HepG2 (cell line): ENCODE results near the gene ZNF804B. TPM values are rescaled to one million over a fixed set of nuclear protein-coding genes. Genes with fewer than 3 reads are reported as not detected.

Experiments used
- ATAC-seq: fragments of 200-7000 bp; cut with Tn5 transposase; 3 replicates; pipeline ENCODE4 v1.9.1; 2020; ENCODE audit warnings: mild to moderate bottlenecking, moderate library complexity
- BruUV-seq: library from RNA; stranded (reverse); fragments of 400-500 nt; replicated peaks from 2 replicates; lab custom pipeline; 2021; lab: Mats Ljungman, UMichigan
- CTCF ChIA-PET: fragments of 300-600 bp; formaldehyde crosslinking; extraction: SDS; loops from one replicate; lab custom pipeline; 2021; ENCODE audit warnings: low total read pairs, inconsistent platforms, low intra/inter-chr PET ratio; lab: Yijun Ruan, JAX
- POLR2A ChIA-PET: fragments of 350-600 bp; sonication (Branson Sonifier 250); formaldehyde crosslinking; loops from one replicate; lab custom pipeline; 2020; ENCODE audit warnings: antibody characterized with exemption, inconsistent platforms; lab: Yijun Ruan, JAX
- DNase-seq: peaks from one replicate; pipeline ENCODE4 v3.0.0-alpha.2; 2015; ENCODE audit warnings: low spot score
- FAIRE-seq: peaks from 3 replicates; lab custom pipeline; 2011; peaks lifted over from hg19 to GRCh38; lab: Jason Lieb, UNC
- H2AFZ ChIP-seq: one replicate; pipeline ENCODE4 v1.6.1; 2011; ENCODE audit warnings: low read length, inconsistent platforms
- H3K27ac ChIP-seq: fragments of 300-600 bp; 3 replicates; pipeline ENCODE4 v1.8.0; 2011; ENCODE audit warnings: mixed run types, mild to moderate bottlenecking, mixed read lengths, low read length, inconsistent platforms; ENCODE audit not compliant: insufficient read depth; ENCODE audit errors: extremely low read length
- H3K27me3 ChIP-seq, 2 experiments: fragments of 200-600 bp in 1 of 2; 2 replicates in 1 of 2; 3 replicates in 1 of 2; pipeline versions ENCODE4 v1.6.0 to v1.8.0; 2011; ENCODE audit warnings: low read length in 2 of 2, mild to moderate bottlenecking in 2 of 2, moderate library complexity in 2 of 2, inconsistent platforms in 1 of 2; ENCODE audit not compliant: insufficient read depth in 2 of 2, control insufficient read depth in 1 of 2
- H3K36me3 ChIP-seq, 2 experiments: fragments of 200-600 bp in 1 of 2; replicated peaks in 1 of 2; 2 replicates in 1 of 2; 3 replicates in 1 of 2; pipeline versions ENCODE4 v1.5.1 to v1.8.0; 2011; ENCODE audit warnings: low read length in 2 of 2, inconsistent platforms in 1 of 2; ENCODE audit not compliant: insufficient read depth in 2 of 2, control insufficient read depth in 1 of 2
- H3K4me1 ChIP-seq: 2 replicates; pipeline ENCODE4 v1.5.1; 2012; ENCODE audit warnings: low read length, inconsistent platforms; ENCODE audit not compliant: insufficient read depth
- H3K4me2 ChIP-seq: 2 replicates; pipeline ENCODE4 v1.6.0; 2011; ENCODE audit warnings: low read depth, low read length, inconsistent platforms
- H3K4me3 ChIP-seq, 3 experiments: fragments of 200-600 bp in 1 of 3; sonication (generic), shearing (Covaris generic) in 1 of 3; replicated peaks in 1 of 3; 2 replicates each; pipeline ENCODE4 v1.5.1; 2011 to 2016; ENCODE audit warnings: low read length in 3 of 3, inconsistent platforms in 2 of 3, low read depth in 2 of 3, mild to moderate bottlenecking in 2 of 3, control low read depth in 1 of 3, mixed read lengths in 1 of 3; ENCODE audit not compliant: insufficient read depth in 1 of 3
- H3K79me2 ChIP-seq: one replicate; pipeline ENCODE4 v1.6.1; 2011; ENCODE audit warnings: low read length, inconsistent platforms; ENCODE audit not compliant: insufficient read depth
- H3K9ac ChIP-seq: 2 replicates; pipeline ENCODE4 v1.6.0; 2011; ENCODE audit warnings: mild to moderate bottlenecking, low read depth, low read length, inconsistent platforms; ENCODE audit not compliant: insufficient read depth
- H3K9me3 ChIP-seq: 2 replicates; pipeline ENCODE4 v1.5.1; 2012; ENCODE audit warnings: mild to moderate bottlenecking, low read length
- H4K20me1 ChIP-seq: 2 replicates; pipeline ENCODE4 v1.6.0; 2011; ENCODE audit warnings: inconsistent platforms, mild to moderate bottlenecking, low read length, moderate library complexity; ENCODE audit not compliant: insufficient read depth
- CEBPB ChIP-seq: IDR thresholded peaks from 2 replicates; pipeline ENCODE4 v1.6.1; 2011; ENCODE audit warnings: low read depth, low read length, improper control_type of control experiment, borderline replicate concordance
- KLF15 ChIP-seq: sonication (generic); formaldehyde crosslinking; IDR thresholded peaks from 2 replicates; pipeline ENCODE4 v1.8.1; 2023; ENCODE audit warnings: borderline replicate concordance, mild to moderate bottlenecking, inconsistent platforms, missing genetic modification reagents, mixed read lengths
- KLF6 ChIP-seq: IDR thresholded peaks from 2 replicates; pipeline ENCODE4 v1.8.0; 2016; ENCODE audit warnings: missing biosample characterization, missing genetic modification reagents
- NFKBIZ ChIP-seq: IDR thresholded peaks from 2 replicates; pipeline ENCODE4 v1.6.1; 2018; ENCODE audit warnings: missing genetic modification reagents, missing compliant biosample characterization
- ZNF33A ChIP-seq: sonication (generic); formaldehyde crosslinking; IDR thresholded peaks from 2 replicates; pipeline ENCODE4 v1.5.1; 2020; ENCODE audit warnings: missing genetic modification reagents, mild to moderate bottlenecking, moderate library complexity, borderline replicate concordance
- ZNF501 ChIP-seq: sonication (generic); formaldehyde crosslinking; IDR thresholded peaks from 2 replicates; pipeline ENCODE4 v1.5.1; 2020; ENCODE audit warnings: mild to moderate bottlenecking, moderate library complexity, missing genetic modification reagents
- WGBS: methylation state at CpG from one replicate; pipeline ENCODE4 v1.1.6; 2017; ENCODE audit warnings: low lambda C conversion rate; 5-methylcytosine and 5-hydroxymethylcytosine counted together
- in situ Hi-C: cut with HindIII; loops from 2 replicates; pipeline ENCODE4 v1.10.0; 2017; ENCODE audit warnings: low pct_unique_long_range_greater_than_20kb; ENCODE audit not compliant: extremely low pct_ligation_motif_present
- intact Hi-C: fragments of 100-400 bp; cut with micrococcal nuclease; formaldehyde crosslinking; loops from one replicate; pipeline ENCODE4 v1.10.0; 2022; ENCODE audit not compliant: unreplicated experiment
- polyA plus RNA-seq, 8 experiments: library from polyadenylated mRNA; depleted of rRNA in 3 of 8; stranded (reverse) in 7 of 8; unstranded in 1 of 8; fragments of >200 nt; fragmentation: Illumina TruSeq in 4 of 8; extraction: Trizol in 4 of 8; gene quantifications; 2 replicates each; pipeline versions ENCODE4 v1.2.1 to v1.2.3, GENCODE V29; 2011 to 2016; ENCODE audit warnings: low read depth in 4 of 8, missing spikeins in 1 of 8, mixed read lengths in 1 of 8; ENCODE audit not compliant: insufficient read depth in 1 of 8
- total RNA-seq, 5 experiments: library from RNA; depleted of rRNA; stranded (reverse); fragments of >200 nt; fragmentation: Illumina TruSeq; extraction: Trizol; gene quantifications; 2 replicates each; pipeline ENCODE4 v1.2.3, GENCODE V29; 2016; ENCODE audit warnings: low read depth in 1 of 5
- TF ChIP-seq, protein P1 (sequence below): fragments of 450-650 bp; IDR thresholded peaks from 2 replicates; pipeline ENCODE4 v1.6.1; 2016
- TF ChIP-seq, protein P2 (sequence below): sonication (generic); formaldehyde crosslinking; IDR thresholded peaks from 2 replicates; pipeline ENCODE4 v1.4.0; 2020; ENCODE audit warnings: missing genetic modification reagents, borderline replicate concordance

The ZNF804B gene
- total and polyA plus RNA-seq, 2 of the 13 experiments (the other 11 are each of a cell fraction or from before 2014, with no cell fraction given): not detected

DNA sequence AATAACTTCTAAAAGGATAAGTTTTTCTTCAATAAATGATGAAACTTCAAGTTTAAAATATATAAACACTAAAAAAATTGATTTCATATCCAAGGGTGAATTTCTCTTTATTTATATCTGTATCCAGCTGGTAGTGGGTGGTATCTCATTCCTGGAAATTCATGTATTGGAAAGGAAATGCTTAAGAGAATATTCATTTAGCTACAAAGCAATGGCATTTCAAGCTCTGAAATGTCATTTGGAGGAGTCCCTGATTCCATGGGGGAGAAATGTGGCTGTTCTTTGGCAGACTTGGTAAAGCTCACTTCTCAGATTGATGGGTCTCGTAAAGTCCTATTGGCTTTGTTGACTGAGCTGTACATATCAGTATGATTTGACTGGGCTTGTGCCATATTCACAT lies 192.3 kb downstream of the ZNF804B start:
- DNase-seq: no peak
- Histone ChIP-seq H2AFZ (no peak overlapping the region), H3K4me1 (no peaks in the 10 kb centered on the region), H3K79me2 (no peaks in the 10 kb centered on the region), H3K4me2 (no peak overlapping the region), H3K27ac (no peak overlapping the region), H4K20me1 (no peaks in the 10 kb centered on the region)
- in situ Hi-C loops (no loop called here), intact Hi-C loops (no loop called here)
- TF ChIP-seq NFKBIZ (CRISPR knock-in tag) (no peak), ZNF33A (no peak), ZNF501 (CRISPR knock-in tag) (no peak), KLF15 (CRISPR knock-in tag) (no peak)
- TF ChIP-seq, protein P1, sequence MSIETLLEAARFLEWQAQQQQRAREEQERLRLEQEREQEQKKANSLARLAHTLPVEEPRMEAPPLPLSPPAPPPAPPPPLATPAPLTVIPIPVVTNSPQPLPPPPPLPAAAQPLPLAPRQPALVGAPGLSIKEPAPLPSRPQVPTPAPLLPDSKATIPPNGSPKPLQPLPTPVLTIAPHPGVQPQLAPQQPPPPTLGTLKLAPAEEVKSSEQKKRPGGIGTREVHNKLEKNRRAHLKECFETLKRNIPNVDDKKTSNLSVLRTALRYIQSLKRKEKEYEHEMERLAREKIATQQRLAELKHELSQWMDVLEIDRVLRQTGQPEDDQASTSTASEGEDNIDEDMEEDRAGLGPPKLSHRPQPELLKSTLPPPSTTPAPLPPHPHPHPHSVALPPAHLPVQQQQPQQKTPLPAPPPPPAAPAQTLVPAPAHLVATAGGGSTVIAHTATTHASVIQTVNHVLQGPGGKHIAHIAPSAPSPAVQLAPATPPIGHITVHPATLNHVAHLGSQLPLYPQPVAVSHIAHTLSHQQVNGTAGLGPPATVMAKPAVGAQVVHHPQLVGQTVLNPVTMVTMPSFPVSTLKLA: no peak
- TF ChIP-seq, all 625 proteins: peak for 0
- no peaks in the 10 kb centered on the region for H3K9me3 ChIP-seq
- no peak overlapping the region for H3K4me3 ChIP-seq
- CTCF ChIA-PET: no interaction called here
- BruUV-seq: no TSS peak
- H3K27me3 ChIP-seq: no peaks in the 10 kb centered on the region
- POLR2A ChIA-PET: no interaction called here
- ATAC-seq (no peak), FAIRE-seq (no peak)
- 0% methylated on average over 1 of the region's 1 CpG for WGBS
- no peaks in the 10 kb centered on the region for H3K36me3 ChIP-seq
- H3K9ac ChIP-seq: no peak overlapping the region

DNA sequence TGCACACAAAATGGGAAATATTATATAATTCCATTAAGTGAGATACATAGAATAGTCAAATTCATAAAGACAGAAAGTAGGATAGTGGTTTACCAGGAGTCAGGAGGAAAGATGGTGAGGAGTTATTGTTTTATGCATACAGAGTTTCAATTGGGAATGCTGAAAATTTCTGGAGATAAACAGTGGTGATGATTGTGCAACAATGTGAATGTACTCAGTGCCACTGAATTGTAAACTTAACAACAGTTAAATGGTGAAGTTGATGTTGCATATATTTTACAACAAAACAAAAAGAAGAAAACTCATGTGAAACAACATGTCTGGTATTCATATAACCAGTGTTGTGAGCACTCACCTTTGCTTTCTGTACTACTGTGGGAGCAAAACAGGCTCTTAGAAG lies 204.9 kb downstream of the ZNF804B start:
- H3K4me2 ChIP-seq: no peak overlapping the region
- ChIA-PET CTCF (no interaction called here), POLR2A (no interaction called here)
- DNase-seq (no peak), ATAC-seq (no peak), FAIRE-seq (no peak)
- no peaks in the 10 kb centered on the region for H3K4me1 ChIP-seq
- in situ Hi-C loops: no loop called here
- H3K9ac ChIP-seq: no peak overlapping the region
- H3K9me3 ChIP-seq: no peaks in the 10 kb centered on the region
- intact Hi-C loops: no loop called here
- BruUV-seq: no TSS peak
- peak; percentile 40; the same call in 1 of the 2 replicates for TF ChIP-seq CEBPB
- TF ChIP-seq, protein P2, sequence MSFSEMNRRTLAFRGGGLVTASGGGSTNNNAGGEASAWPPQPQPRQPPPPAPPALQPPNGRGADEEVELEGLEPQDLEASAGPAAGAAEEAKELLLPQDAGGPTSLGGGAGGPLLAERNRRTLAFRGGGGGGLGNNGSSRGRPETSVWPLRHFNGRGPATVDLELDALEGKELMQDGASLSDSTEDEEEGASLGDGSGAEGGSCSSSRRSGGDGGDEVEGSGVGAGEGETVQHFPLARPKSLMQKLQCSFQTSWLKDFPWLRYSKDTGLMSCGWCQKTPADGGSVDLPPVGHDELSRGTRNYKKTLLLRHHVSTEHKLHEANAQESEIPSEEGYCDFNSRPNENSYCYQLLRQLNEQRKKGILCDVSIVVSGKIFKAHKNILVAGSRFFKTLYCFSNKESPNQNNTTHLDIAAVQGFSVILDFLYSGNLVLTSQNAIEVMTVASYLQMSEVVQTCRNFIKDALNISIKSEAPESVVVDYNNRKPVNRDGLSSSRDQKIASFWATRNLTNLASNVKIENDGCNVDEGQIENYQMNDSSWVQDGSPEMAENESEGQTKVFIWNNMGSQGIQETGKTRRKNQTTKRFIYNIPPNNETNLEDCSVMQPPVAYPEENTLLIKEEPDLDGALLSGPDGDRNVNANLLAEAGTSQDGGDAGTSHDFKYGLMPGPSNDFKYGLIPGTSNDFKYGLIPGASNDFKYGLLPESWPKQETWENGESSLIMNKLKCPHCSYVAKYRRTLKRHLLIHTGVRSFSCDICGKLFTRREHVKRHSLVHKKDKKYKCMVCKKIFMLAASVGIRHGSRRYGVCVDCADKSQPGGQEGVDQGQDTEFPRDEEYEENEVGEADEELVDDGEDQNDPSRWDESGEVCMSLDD (CRISPR knock-in tag): no peak
- no peak for TF ChIP-seq KLF6 (CRISPR knock-in tag)
- H4K20me1 ChIP-seq: no peaks in the 10 kb centered on the region
- no peaks in the 10 kb centered on the region for H3K79me2 ChIP-seq
- no peak overlapping the region for H3K4me3 ChIP-seq
- H3K27ac ChIP-seq: no peak overlapping the region
- H2AFZ ChIP-seq: no peak overlapping the region
- no peaks in the 10 kb centered on the region for H3K36me3 ChIP-seq
- no peaks in the 10 kb centered on the region for H3K27me3 ChIP-seq
